ENCODE measurements around the gene MRM2.

MRM2 gene

DNA sequence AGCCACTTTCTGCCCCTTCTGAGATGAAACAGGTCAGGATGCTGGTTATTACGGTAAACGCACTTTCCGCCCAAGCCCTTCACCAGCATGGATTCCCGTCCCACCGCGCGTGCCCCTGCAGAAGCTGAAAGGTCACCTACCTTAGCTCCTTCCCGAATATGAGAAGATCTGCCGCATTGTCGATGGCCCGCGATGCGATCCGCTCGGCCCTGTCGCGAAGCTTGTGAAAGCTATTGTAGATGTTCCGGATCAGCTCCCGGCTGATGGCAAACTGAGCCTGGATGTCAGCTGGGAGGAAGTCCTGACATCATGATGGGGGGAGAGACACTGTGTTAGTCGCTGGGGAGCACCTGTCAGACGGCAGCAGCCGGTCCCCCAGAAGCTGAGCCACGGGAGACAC lies 22.2 kb upstream of the MRM2 start:
- DNase-seq = no peak

- no peak for DNase-seq
These were observed 21.2 kb upstream of the MRM2 start for GRCh38 chr7:2263176-2263575.

GRCh38 chr7:2261611-2262010 lies 19.6 kb upstream of the MRM2 start:
- peak; percentile 10 for DNase-seq

DNA sequence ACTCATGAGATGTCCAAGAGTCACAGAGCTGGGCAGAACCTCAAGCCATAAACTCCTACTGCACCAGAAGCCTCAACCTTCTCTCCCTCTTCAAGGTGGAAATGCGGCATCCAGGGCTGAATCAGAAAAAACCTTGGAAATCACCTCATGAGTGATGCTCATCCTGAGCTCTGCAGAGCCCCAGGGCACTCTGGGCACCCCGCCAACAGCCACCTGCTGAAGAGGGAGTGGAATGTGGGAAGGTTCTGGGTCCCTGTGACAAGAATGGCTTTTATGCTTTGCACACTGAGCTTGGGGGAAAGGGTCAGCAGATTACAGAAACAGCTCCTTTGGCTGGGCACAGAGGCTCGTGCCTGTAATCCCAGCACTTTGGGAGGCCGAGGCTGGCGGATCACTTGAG lies 18.8 kb upstream of the MRM2 start:
- no peak for DNase-seq

- no peak for DNase-seq
These were observed 17.5 kb upstream of the MRM2 start for GRCh38 chr7:2259480-2259879.

- DNase-seq = peak; percentile 13
These were observed 16.8 kb upstream of the MRM2 start for GRCh38 chr7:2258661-2259365.

DNA sequence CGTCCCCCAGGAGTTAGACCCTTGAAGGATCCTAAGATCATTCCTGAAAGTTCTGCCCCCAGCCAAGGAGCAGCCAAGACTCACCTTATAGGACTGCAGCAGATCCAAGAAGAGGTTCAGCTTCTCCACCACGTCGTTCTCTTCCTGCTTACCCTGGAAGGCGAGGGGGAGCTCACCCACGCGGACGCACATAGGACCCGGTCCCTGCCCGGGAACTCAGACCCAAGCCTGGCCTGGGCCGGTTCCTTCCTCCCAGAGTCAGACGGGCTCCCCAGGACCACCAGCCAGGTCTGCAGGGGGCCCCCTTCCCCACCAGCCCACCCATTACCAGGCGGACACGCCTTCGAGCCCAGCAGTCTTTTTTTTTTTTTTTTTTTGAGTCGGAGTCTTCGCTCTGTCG lies 15.6 kb upstream of the MRM2 start:
- DNase-seq = no peak

- no peak for DNase-seq
These were observed 15.1 kb upstream of the MRM2 start for GRCh38 chr7:2257046-2257551.

DNA sequence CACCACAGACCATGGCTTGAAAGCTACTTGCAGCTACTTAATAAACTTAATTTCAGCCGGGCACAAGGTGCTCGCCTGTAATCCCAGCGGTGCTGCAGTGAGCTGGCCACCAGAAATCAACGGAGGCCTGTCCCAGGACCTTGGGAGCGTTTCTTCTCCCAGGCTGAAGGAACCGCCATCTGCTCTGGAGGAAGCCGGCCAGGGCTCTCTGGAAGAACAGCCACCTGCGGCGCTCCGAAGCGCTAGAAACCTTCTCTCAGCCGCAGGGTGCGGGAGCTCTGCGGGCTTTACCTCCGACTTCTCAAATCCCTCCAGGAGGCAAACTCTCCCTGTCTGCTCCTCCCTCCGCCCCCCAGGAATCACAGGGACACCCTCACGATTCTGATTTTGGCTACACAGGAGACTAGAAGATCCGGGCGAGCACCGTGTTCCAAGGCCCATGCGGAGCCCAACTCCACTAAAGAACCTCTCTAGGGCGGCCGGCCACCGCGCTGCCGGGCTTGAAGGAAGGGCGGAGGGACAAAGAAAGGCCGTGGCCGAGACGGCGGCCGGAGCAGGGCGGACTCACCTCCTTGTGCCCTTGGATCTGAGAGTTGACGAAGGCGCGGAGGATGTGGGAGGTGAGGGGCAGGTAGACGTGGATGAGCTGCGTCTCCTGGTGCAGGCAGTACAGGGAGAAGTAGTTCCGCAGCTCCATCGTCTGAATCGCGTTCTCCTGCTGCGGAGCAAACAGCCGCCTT lies 14.5 kb upstream of the MRM2 start:
- no peak for DNase-seq

DNA sequence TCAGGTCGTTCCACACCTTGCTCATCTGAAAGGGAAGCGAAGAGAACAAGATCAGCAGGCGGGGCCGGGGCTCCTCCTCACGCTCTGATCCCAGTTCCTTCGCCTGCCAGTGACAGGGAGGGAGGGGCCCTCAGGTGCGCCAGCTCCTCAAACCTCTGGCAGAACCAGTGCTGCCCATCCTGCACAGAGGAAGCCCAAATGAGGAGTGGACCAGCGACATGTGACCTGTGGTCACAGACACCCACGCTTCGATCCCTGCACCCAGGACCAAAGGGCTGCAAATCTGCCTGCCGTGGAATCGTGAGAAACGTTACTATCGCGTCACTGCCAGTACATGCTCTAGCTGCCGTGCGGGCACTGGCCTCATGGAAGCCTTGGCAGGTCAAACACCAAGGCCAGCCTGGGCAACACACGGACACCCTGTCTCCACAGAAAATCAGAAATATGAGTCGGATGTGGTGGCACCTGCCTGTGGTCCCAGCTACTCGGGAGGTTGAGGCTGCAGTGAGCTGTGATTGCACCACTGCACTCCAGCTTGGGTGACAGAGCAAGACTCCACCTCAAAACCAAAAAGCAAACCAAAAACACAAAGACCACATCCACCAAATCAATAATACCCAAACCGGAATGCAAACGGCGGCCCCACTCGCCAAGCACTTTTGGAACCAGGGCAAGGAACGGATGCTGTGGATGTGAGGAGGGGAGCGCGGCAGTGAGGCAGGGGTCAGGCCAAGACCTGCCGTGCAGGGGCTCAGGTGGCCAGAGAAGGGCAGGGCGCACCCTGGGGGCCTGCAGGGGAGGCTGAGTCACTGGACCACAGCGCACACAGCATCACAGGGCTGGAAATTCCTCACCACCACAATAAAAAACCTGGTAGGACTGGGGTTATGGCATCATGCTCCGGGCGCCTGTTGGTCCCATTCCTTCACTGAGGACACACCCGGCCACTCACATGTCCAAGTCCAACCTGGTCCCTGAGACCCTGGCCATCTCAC lies 13.4 kb upstream of the MRM2 start:
- no peak for DNase-seq

DNA sequence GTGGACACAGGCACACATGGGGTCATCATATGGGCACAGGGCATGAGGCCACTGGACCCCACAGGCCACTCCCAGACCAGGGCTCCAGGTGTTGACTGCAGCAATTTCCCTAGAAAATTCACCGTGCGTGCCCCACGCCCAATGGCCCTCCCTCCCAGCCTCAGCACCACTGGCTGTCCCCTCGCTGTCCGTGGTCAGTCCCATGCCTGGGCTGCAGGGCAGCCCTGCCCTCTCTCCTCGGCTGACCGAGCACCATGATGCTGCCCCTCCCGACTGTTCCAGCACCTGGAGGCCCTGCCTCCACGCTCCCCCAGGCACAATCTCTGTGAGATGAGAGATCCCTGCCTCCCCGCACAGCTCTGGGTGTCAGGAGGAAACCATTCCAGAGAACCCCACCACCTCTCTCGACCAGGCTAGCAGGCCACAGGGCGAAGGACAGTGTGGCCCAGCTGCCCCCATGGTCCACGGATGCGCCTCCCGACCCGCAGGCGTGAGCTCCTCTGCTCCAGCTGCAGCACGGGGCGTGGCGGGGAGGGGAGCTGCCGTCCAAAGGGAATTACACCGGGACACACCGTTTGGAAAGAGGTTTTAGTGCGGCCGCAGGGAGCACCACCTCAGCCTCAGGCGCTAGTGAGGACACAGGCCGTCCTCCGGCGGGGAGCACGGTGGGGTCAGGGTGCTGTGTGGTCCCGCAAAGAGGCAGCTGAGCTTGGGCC lies 12.6 kb upstream of the MRM2 start:
- no peak for DNase-seq

GRCh38 chr7:2253525-2254244 lies 11.7 kb upstream of the MRM2 start:
- DNase-seq = no peak

- no peak for DNase-seq
These were observed 11.0 kb upstream of the MRM2 start for GRCh38 chr7:2253021-2253420.

DNA sequence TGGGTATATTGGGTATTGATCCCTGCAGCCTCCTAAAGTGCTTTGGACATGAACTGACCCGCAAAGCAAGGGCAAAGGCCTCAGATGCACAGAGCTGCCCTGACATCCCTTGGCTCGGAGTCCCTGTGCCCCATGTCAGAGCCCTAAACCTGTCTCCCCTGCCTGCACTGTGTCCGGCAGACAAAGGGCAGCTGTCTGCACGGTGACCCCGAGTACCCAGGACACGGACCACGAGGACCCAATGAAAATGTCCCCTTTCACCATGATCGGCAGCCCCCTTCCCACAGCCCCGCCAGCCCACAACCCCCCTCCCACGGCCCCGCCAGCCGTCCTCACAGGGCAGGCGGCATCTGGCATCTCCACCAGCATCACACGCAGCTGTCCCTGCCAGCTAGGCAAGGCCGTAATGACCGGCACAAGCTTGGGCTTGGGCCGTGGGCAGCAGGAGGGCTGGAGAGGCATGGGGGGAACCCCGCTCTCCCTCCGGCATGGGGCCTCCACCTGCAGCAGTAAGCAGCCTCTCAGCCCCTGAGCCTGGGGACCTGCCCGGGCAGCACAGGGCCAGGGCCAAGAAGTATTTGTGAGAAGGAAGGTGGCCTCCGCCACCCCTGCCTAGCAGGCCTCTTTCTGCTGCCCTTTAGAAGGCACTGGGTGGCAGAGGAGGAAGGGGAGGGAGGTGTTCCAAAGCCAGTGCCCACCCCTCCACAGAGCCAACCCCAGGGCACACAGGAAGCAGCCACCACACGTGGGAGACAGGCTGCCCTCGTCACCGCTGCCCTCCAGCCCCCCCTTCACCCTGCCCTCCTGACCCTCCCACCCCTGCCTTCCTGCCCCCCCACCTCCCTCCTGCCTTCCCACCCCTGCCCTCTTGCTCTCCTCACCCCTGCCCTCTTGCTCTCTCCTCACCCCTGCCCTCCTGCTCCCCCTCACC lies 10.1 kb upstream of the MRM2 start:
- DNase-seq = no peak

DNA sequence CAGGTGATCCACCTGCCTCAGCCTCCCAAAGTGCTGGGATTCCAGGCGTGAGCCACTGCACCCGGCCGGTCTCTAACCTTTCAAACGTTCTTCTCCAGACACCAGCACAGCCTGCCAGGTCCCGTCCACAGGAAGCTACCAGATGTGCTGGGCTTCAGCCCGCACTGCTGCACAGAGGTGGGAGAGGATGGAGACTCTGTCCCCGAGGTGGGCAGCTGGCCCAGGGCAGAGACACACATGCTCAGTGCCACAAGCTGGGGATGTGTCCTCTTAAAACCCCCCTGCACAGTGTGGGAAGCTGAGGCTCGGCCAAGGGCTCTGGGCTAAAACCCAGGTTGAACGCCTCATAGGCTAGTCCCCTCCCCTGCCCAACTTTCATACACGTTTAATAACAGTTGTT lies 9.4 kb upstream of the MRM2 start:
- no peak for DNase-seq

DNA sequence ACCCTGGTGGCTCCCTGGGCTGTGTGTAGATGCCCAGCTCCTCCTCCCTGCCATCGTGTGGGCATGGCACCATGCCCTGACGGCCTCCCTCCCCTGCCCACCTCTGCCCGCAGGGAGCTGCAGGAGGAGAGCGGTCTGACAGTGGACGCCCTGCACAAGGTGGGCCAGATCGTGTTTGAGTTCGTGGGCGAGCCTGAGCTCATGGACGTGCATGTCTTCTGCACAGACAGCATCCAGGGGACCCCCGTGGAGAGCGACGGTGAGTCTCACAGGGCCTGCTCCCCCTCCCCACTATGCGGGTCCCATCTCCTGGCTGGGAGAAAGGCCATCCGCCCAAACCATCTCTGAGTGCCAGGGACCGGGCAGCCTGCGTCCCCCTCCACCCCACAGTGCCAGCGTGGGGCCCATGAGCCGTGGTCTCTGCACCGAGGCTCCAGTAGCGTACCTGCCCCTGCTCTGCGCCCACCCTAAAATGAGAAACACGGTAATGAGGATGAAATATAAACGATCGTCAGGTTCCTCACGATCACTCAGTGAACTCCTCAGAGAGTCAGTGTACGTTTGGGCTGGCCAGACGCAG lies 7.8 kb upstream of the MRM2 start:
- no peak for DNase-seq

- peak; percentile 21 for DNase-seq
These were observed 7.1 kb upstream of the MRM2 start for GRCh38 chr7:2248984-2249694.

DNA sequence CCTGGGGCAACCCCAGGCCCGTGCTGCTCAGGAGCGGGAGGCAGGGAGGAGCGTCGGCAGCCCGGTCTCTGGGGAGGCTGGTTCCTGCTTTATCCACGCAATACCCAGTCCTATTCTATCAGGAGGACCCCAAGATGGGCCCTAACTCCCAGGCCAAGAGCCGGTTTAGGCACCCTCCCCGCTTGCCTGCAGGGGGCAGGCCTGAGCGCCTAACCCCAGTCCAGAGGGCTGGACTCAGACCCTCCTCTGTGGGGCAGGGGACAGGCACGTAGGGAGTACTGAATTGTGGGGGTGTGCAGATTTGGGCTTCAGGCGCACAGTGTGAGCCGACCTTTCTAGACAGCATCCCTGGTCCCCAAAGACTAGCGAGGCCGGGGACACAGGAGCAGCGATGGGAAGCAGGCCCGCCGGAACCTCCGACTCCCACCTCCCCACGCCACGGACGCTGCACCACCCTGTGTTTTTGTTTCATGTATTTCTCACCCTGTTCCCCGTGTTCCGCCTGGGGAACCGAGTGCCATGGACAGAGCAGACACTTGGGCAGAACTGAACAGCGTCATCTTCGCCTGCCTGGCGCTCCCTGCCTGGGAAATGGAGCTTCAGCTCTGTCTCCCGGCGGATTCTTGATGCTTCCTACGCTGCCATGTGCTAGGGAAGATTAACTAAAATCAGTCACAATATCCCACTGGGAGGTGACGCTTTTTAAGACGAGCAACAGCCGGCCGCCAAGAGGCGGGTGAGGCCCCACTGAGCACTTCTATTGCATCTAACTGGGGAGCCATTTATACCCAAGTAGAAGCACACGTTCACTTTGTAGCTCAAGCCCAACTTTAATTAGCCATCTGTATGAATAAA lies 5.4 kb upstream of the MRM2 start:
- DNase-seq = peak; percentile 13
